ENCODE data around the gene HLA-DQB2.
"Not testable (repeated sequence)": the region's sequence is repeated elsewhere in the genome, so short reads cannot be mapped to it uniquely, and the experiment has no call there.

Gene HLA-DQB2

DNA sequence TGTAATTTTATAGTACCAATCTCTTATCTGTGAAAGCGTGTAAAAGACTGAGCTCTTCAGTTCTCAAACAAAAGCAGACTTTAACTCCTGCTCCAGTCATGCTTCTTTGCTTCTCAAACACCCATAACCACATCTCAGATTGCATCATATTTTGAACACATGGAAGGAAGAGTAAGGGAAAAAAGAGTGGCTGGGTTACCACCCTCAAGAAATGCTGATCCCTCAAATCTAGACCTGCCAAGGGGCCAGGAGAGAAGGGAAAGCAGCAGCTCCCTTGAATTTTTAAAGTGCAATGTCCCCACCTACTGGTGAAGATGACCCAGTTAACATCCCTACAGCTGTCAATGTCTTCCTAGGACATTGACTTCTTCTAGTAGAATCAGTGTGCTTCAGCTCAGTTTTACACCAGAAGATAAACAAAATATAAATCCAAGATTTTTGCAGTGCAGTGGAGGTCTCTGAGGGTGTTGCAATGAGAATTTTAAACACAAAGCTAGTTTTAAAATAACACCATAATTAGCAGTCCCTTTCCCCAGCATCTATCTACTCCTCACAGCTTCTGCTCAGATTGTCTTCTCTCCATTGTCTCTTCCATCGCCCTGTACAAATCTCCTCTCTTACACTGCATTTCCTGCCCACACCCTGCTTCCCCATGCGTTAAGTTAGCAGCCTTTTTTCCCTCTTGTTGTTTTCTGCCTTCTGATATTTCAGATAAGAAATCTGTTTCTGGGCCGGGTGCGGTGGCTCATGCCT, 22.6 kb upstream of the HLA-DQB2 start:
- no peak overlapping the region for H3K4me3 Mint-ChIP-seq
- no peaks in the 10 kb centered on the region for H3K9me3 Mint-ChIP-seq
- TF ChIP-seq, protein P1, sequence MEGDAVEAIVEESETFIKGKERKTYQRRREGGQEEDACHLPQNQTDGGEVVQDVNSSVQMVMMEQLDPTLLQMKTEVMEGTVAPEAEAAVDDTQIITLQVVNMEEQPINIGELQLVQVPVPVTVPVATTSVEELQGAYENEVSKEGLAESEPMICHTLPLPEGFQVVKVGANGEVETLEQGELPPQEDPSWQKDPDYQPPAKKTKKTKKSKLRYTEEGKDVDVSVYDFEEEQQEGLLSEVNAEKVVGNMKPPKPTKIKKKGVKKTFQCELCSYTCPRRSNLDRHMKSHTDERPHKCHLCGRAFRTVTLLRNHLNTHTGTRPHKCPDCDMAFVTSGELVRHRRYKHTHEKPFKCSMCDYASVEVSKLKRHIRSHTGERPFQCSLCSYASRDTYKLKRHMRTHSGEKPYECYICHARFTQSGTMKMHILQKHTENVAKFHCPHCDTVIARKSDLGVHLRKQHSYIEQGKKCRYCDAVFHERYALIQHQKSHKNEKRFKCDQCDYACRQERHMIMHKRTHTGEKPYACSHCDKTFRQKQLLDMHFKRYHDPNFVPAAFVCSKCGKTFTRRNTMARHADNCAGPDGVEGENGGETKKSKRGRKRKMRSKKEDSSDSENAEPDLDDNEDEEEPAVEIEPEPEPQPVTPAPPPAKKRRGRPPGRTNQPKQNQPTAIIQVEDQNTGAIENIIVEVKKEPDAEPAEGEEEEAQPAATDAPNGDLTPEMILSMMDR (IDR thresholded peaks at IDR 0.05), result peak; percentile 69
- no peaks in the 10 kb centered on the region for H3K36me3 Mint-ChIP-seq (ENCODE audit: low read depth)
- peak overlapping the region; percentile 62 for H3K27ac Mint-ChIP-seq
- peak; percentile 46 for DNase-seq
- H3K4me1 Mint-ChIP-seq, result no peaks in the 10 kb centered on the region
- H3K27me3 Mint-ChIP-seq (ENCODE audit: low read depth, poor library complexity), result peaks cover 29% of the 10 kb centered on the region

DNA sequence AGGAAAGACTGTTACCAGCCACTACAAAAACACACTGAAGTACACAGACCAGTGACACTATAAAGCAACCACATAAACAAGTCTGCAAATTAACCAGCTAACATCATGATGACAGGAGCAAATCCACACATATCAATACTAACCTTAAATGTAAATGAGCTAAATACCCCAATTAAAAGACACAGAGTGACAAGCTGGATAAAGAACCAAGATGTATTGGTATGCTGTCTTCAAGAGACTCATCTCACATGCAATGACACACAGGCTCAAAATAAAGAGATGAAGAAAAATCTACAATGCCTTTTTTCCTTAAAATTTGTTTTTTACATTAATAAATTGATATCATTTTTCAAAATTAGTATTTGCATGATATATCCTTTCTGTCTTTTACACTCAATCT, 19.6 kb upstream of the HLA-DQB2 start:
- H3K4me1 Mint-ChIP-seq, result not testable (repeated sequence)
- H3K27me3 Mint-ChIP-seq (ENCODE audit: low read depth, poor library complexity), result peaks cover 24% of the 10 kb centered on the region

DNA sequence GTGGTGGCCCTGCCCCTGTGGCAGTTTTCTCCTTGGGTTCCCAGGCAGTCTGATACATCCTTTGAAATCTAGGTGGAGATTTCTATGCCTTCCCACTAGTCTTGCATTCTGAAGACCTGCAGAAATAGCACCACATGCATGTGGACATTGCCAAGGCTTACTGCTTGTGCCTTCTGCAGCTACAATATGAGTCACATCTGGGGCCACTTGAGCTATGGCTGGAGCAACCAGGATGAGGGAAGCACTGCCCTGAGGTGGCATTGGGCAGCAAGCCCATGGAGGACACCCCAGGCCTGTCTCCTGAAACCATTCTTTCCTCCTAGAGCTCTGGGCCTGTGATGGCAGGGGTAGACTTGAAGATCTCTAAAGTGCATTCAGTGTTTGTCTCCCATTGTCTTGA, 15.7 kb upstream of the HLA-DQB2 start:
- peaks cover 3% of the 10 kb centered on the region for H3K9me3 Mint-ChIP-seq
- no peaks in the 10 kb centered on the region for H3K36me3 Mint-ChIP-seq (ENCODE audit: low read depth)
- DNase-seq, result no peak
- no peak overlapping the region for H3K4me3 Mint-ChIP-seq
- no peaks in the 10 kb centered on the region for H3K4me1 Mint-ChIP-seq
- peaks cover 17% of the 10 kb centered on the region for H3K27me3 Mint-ChIP-seq (ENCODE audit: low read depth, poor library complexity)
- no peak overlapping the region for H3K27ac Mint-ChIP-seq
- TF ChIP-seq, protein P1 (IDR thresholded peaks at IDR 0.05), result no peak

More for the DNA sequence above, 19.6 kb upstream of the HLA-DQB2 start:
- not testable (repeated sequence) for H3K27ac Mint-ChIP-seq; H3K36me3 Mint-ChIP-seq (ENCODE audit: low read depth); H3K9me3 Mint-ChIP-seq; H3K4me3 Mint-ChIP-seq; DNase-seq

DNA sequence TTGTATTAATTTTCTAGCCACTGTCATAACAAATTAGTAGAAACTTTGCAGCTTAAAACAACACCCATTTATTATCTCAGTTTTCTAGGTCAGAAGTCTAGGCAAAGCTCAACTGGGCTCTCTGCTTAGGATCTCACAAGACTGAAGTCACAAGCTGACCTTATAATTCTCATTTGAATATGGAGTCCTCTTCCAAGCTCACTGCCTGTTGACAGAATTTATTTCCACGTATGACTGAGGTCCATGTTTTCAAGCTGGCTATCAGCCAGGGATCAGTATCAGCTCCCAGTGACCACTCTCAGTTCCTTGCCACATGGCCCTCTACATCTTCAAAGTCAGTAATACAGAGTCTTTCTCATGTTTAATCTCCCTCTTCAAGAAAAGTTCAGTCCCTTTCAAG, 11.7 kb upstream of the HLA-DQB2 start:
- Mint-ChIP-seq H3K4me3 (no peak overlapping the region), H3K27me3 (ENCODE audit: low read depth, poor library complexity) (peaks cover 32% of the 10 kb centered on the region), H3K9me3 (peaks cover 3% of the 10 kb centered on the region), H3K36me3 (ENCODE audit: low read depth) (no peaks in the 10 kb centered on the region), H3K4me1 (no peaks in the 10 kb centered on the region), H3K27ac (no peak overlapping the region)
- TF ChIP-seq, protein P1 (IDR thresholded peaks at IDR 0.05), result no peak
- DNase-seq, result no peak

DNA sequence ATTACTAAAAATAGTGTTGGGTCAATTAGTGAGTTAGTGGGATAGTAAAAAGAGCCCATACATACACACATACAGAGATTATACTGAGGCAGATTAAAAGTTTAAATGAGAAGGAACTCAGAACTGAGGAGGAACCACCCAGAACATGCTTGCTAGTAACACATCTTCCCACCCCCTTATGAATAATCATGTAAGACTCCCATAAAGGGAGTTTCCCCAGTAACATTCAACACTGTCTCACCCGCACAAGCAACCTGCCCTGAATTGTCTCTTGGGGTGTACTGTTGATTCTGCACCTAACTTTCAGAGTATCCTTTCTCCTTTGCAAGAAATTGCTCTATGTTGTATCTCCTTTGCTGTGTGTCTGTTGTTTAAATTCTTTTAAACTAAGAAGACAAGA, 11.1 kb upstream of the HLA-DQB2 start:
- no peaks in the 10 kb centered on the region for H3K4me1 Mint-ChIP-seq
- TF ChIP-seq, protein P1 (IDR thresholded peaks at IDR 0.05), result no peak
- H3K27ac Mint-ChIP-seq, result no peak overlapping the region
- H3K36me3 Mint-ChIP-seq (ENCODE audit: low read depth), result no peaks in the 10 kb centered on the region
- H3K27me3 Mint-ChIP-seq (ENCODE audit: low read depth, poor library complexity), result peaks cover 30% of the 10 kb centered on the region
- no peak for DNase-seq
- H3K9me3 Mint-ChIP-seq, result peaks cover 3% of the 10 kb centered on the region
- no peak overlapping the region for H3K4me3 Mint-ChIP-seq

DNA sequence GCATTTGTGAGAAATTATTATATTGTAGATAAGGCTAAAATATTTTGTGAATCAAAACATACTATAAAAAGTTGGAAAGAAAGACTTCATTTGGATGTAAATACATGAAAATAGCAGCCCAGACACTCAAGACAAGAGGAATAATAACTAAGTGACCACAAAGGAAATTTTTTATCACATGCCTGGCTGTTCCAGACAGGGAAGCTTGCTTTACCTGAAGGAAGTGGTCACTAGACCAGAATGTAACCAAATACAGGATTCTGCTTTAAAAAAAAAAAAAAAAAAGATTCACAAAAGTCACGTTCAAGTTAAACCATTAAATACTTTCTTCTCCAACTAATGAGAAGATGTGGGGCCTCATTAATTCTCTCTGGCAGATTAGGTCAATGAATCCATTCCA, 9.3 kb upstream of the HLA-DQB2 start:
- no peak for DNase-seq
- TF ChIP-seq, protein P1 (IDR thresholded peaks at IDR 0.05), result no peak
- peaks cover 34% of the 10 kb centered on the region for H3K27me3 Mint-ChIP-seq (ENCODE audit: low read depth, poor library complexity)

More for the DNA sequence above, 9.3 kb upstream of the HLA-DQB2 start:
- H3K9me3 Mint-ChIP-seq, result peaks cover 3% of the 10 kb centered on the region
- H3K27ac Mint-ChIP-seq, result no peak overlapping the region
- no peaks in the 10 kb centered on the region for H3K36me3 Mint-ChIP-seq (ENCODE audit: low read depth)
- no peak overlapping the region for H3K4me3 Mint-ChIP-seq
- H3K4me1 Mint-ChIP-seq, result no peaks in the 10 kb centered on the region

Data from nephron progenitor cell (in vitro differentiated cells).